ENCODE measurements around the gene TMC5.

Gene TMC5

GRCh38 chr16:19382084-19382801 is 35.4 kb upstream of the TMC5 start:
- Histone ChIP-seq H3K4me3 (ENCODE audit: insufficient read depth in 1 of 2, low read depth in 1 of 2, low read length in 2 of 2) (no peak overlapping the region), H3K4me2 (ENCODE audit: low read length, poor library complexity, severe bottlenecking) (no peak overlapping the region), H3K18ac (ENCODE audit: low read depth in 1 of 2, low read length in 2 of 2) (no peak overlapping the region), H2BK120ac (ENCODE audit: low read depth, low read length) (no peak overlapping the region), H3K36me3 (ENCODE audit: control insufficient read depth in 1 of 2, insufficient read depth in 2 of 2, low read depth in 1 of 2, low read length in 2 of 2) (no peaks in the 10 kb centered on the region), H3K14ac (ENCODE audit: low read length in 2 of 2) (no peak overlapping the region), H3K4ac (ENCODE audit: low read depth in 1 of 2, low read length in 2 of 2) (no peak overlapping the region), H3K9me3 (ENCODE audit: control insufficient read depth, low read length) (peaks cover 1% of the 10 kb centered on the region), H3K27ac (ENCODE audit: low read length, poor library complexity, severe bottlenecking) (no peak overlapping the region), H2AFZ (ENCODE audit: low read depth, low read length) (no peak overlapping the region), H4K91ac (ENCODE audit: low read length) (no peak overlapping the region), H3K4me1 (ENCODE audit: control insufficient read depth, insufficient read depth, low read depth, low read length) (no peaks in the 10 kb centered on the region), H2BK5ac (ENCODE audit: low read depth, low read length, poor library complexity, severe bottlenecking) (no peak overlapping the region), H3K27me3 (ENCODE audit: control insufficient read depth in 1 of 2, insufficient read depth in 1 of 2, low read length in 2 of 2) (peaks cover 6 to 40% of the 10 kb centered on the region in 2 experiments), H2BK15ac (ENCODE audit: low read depth, poor library complexity, severe bottlenecking) (no peak overlapping the region), H3K23ac (ENCODE audit: low read length in 2 of 2) (no peak overlapping the region), H3K9ac (ENCODE audit: low read length) (no peak overlapping the region), H2BK12ac (ENCODE audit: low read length in 2 of 2) (no peak overlapping the region), H2AK5ac (ENCODE audit: low read length, severe bottlenecking) (no peak overlapping the region), H4K8ac (ENCODE audit: low read length) (no peak overlapping the region), H3K79me1 (replicated peaks; ENCODE audit: low read length, poor library complexity, severe bottlenecking) (no peaks in the 10 kb centered on the region)
- 75% methylated on average over 1 of the region's 2 CpGs for WGBS
- no peak for DNase-seq

GRCh38 chr16:19382887-19383816 is 34.5 kb upstream of the TMC5 start:
- no peak overlapping the region for H3K4me2 ChIP-seq (ENCODE audit: low read length, poor library complexity, severe bottlenecking)
- H2BK12ac ChIP-seq (ENCODE audit: low read length in 2 of 2), result no peak overlapping the region
- no peak overlapping the region for H2BK15ac ChIP-seq (ENCODE audit: low read depth, poor library complexity, severe bottlenecking)
- H2AK5ac ChIP-seq (ENCODE audit: low read length, severe bottlenecking), result no peak overlapping the region
- H2AFZ ChIP-seq (ENCODE audit: low read depth, low read length), result no peak overlapping the region
- WGBS, result 78% methylated on average over 17 of the region's 20 CpGs
- no peak overlapping the region for H3K27ac ChIP-seq (ENCODE audit: low read length, poor library complexity, severe bottlenecking)
- H2BK120ac ChIP-seq (ENCODE audit: low read depth, low read length), result no peak overlapping the region
- no peak overlapping the region for H2BK5ac ChIP-seq (ENCODE audit: low read depth, low read length, poor library complexity, severe bottlenecking)
- DNase-seq, result no peak
- peak overlapping the region; percentile 46 for H4K91ac ChIP-seq (ENCODE audit: low read length)
- H3K27me3 ChIP-seq (ENCODE audit: control insufficient read depth in 1 of 2, insufficient read depth in 1 of 2, low read length in 2 of 2), result peaks cover 6 to 42% of the 10 kb centered on the region in 2 experiments
- peak overlapping the region in 1 of 2 experiments; percentile 34 for H3K18ac ChIP-seq (ENCODE audit: low read depth in 1 of 2, low read length in 2 of 2)
- H3K79me1 ChIP-seq (replicated peaks; ENCODE audit: low read length, poor library complexity, severe bottlenecking), result no peaks in the 10 kb centered on the region
- H3K23ac ChIP-seq (ENCODE audit: low read length in 2 of 2), result no peak overlapping the region
- H3K36me3 ChIP-seq (ENCODE audit: control insufficient read depth in 1 of 2, insufficient read depth in 2 of 2, low read depth in 1 of 2, low read length in 2 of 2), result no peaks in the 10 kb centered on the region
- peaks cover 6% of the 10 kb centered on the region for H3K9me3 ChIP-seq (ENCODE audit: control insufficient read depth, low read length)
- H3K14ac ChIP-seq (ENCODE audit: low read length in 2 of 2), result peak overlapping the region in 1 of 2 experiments; percentile 35
- peak overlapping the region; percentile 24 for H4K8ac ChIP-seq (ENCODE audit: low read length)
- no peak overlapping the region for H3K9ac ChIP-seq (ENCODE audit: low read length)
- no peaks in the 10 kb centered on the region for H3K4me1 ChIP-seq (ENCODE audit: control insufficient read depth, insufficient read depth, low read depth, low read length)
- no peak overlapping the region for H3K4me3 ChIP-seq (ENCODE audit: insufficient read depth in 1 of 2, low read depth in 1 of 2, low read length in 2 of 2)
- no peak overlapping the region for H3K4ac ChIP-seq (ENCODE audit: low read depth in 1 of 2, low read length in 2 of 2)

GRCh38 chr16:19384656-19385055 is 33.0 kb upstream of the TMC5 start:
- H2BK12ac ChIP-seq (ENCODE audit: low read length in 2 of 2), result no peak overlapping the region
- H3K27me3 ChIP-seq (ENCODE audit: control insufficient read depth in 1 of 2, insufficient read depth in 1 of 2, low read length in 2 of 2), result peaks cover 6 to 46% of the 10 kb centered on the region in 2 experiments
- no peak overlapping the region for H3K14ac ChIP-seq (ENCODE audit: low read length in 2 of 2)
- H3K9me3 ChIP-seq (ENCODE audit: control insufficient read depth, low read length), result peaks cover 6% of the 10 kb centered on the region
- H3K4ac ChIP-seq (ENCODE audit: low read depth in 1 of 2, low read length in 2 of 2), result no peak overlapping the region
- no peak overlapping the region for H3K23ac ChIP-seq (ENCODE audit: low read length in 2 of 2)
- no peak overlapping the region for H4K8ac ChIP-seq (ENCODE audit: low read length)
- H4K91ac ChIP-seq (ENCODE audit: low read length), result no peak overlapping the region
- H3K4me2 ChIP-seq (ENCODE audit: low read length, poor library complexity, severe bottlenecking), result no peak overlapping the region
- H3K18ac ChIP-seq (ENCODE audit: low read depth in 1 of 2, low read length in 2 of 2), result no peak overlapping the region
- no peak overlapping the region for H3K4me3 ChIP-seq (ENCODE audit: insufficient read depth in 1 of 2, low read depth in 1 of 2, low read length in 2 of 2)
- no peak overlapping the region for H2AFZ ChIP-seq (ENCODE audit: low read depth, low read length)
- WGBS, result 55% methylated on average over 2 of the region's 2 CpGs
- no peak overlapping the region for H3K27ac ChIP-seq (ENCODE audit: low read length, poor library complexity, severe bottlenecking)
- no peak overlapping the region for H2BK15ac ChIP-seq (ENCODE audit: low read depth, poor library complexity, severe bottlenecking)
- no peak for DNase-seq
- no peak overlapping the region for H2BK5ac ChIP-seq (ENCODE audit: low read depth, low read length, poor library complexity, severe bottlenecking)
- H2BK120ac ChIP-seq (ENCODE audit: low read depth, low read length), result no peak overlapping the region
- no peak overlapping the region for H3K9ac ChIP-seq (ENCODE audit: low read length)
- H3K4me1 ChIP-seq (ENCODE audit: control insufficient read depth, insufficient read depth, low read depth, low read length), result peaks cover 2% of the 10 kb centered on the region
- no peaks in the 10 kb centered on the region for H3K36me3 ChIP-seq (ENCODE audit: control insufficient read depth in 1 of 2, insufficient read depth in 2 of 2, low read depth in 1 of 2, low read length in 2 of 2)
- no peak overlapping the region for H2AK5ac ChIP-seq (ENCODE audit: low read length, severe bottlenecking)
- no peaks in the 10 kb centered on the region for H3K79me1 ChIP-seq (replicated peaks; ENCODE audit: low read length, poor library complexity, severe bottlenecking)

- Histone ChIP-seq H3K36me3 (ENCODE audit: control insufficient read depth in 1 of 2, insufficient read depth in 2 of 2, low read depth in 1 of 2, low read length in 2 of 2) (no peaks in the 10 kb centered on the region), H3K9ac (ENCODE audit: low read length) (no peak overlapping the region), H3K18ac (ENCODE audit: low read depth in 1 of 2, low read length in 2 of 2) (no peak overlapping the region), H3K4me1 (ENCODE audit: control insufficient read depth, insufficient read depth, low read depth, low read length) (peaks cover 2% of the 10 kb centered on the region), H3K23ac (ENCODE audit: low read length in 2 of 2) (no peak overlapping the region), H3K4me3 (ENCODE audit: insufficient read depth in 1 of 2, low read depth in 1 of 2, low read length in 2 of 2) (no peak overlapping the region), H2BK5ac (ENCODE audit: low read depth, low read length, poor library complexity, severe bottlenecking) (no peak overlapping the region), H2BK120ac (ENCODE audit: low read depth, low read length) (no peak overlapping the region), H2BK15ac (ENCODE audit: low read depth, poor library complexity, severe bottlenecking) (no peak overlapping the region), H3K27me3 (ENCODE audit: control insufficient read depth in 1 of 2, insufficient read depth in 1 of 2, low read length in 2 of 2) (peaks cover 4 to 40% of the 10 kb centered on the region in 2 experiments), H2AK5ac (ENCODE audit: low read length, severe bottlenecking) (no peak overlapping the region), H3K79me1 (replicated peaks; ENCODE audit: low read length, poor library complexity, severe bottlenecking) (no peaks in the 10 kb centered on the region), H4K91ac (ENCODE audit: low read length) (no peak overlapping the region), H3K14ac (ENCODE audit: low read length in 2 of 2) (no peak overlapping the region), H3K27ac (ENCODE audit: low read length, poor library complexity, severe bottlenecking) (no peak overlapping the region), H3K9me3 (ENCODE audit: control insufficient read depth, low read length) (peaks cover 6% of the 10 kb centered on the region), H2AFZ (ENCODE audit: low read depth, low read length) (no peak overlapping the region), H3K4ac (ENCODE audit: low read depth in 1 of 2, low read length in 2 of 2) (no peak overlapping the region), H3K4me2 (ENCODE audit: low read length, poor library complexity, severe bottlenecking) (no peak overlapping the region), H4K8ac (ENCODE audit: low read length) (no peak overlapping the region), H2BK12ac (ENCODE audit: low read length in 2 of 2) (no peak overlapping the region)
- DNase-seq, result no peak
- 25% methylated on average over 1 of the region's 1 CpG for WGBS
Measured at GRCh38 chr16:19386525-19386924, 31.2 kb upstream of the TMC5 start.

Data from mesenchymal stem cell (in vitro differentiated cells and primary cell).